Effector memory CD4-positive, alpha-beta T cell (primary cell): Measurements from ENCODE around the gene LRIT1.
"Not testable (repeated sequence)": the region's sequence is repeated elsewhere in the genome, so short reads cannot be mapped to it uniquely, and the experiment has no call there.

ENCODE experiments used
- DNase-seq, 3 donors: peaks; one replicate each; pipeline ENCODE4 v3.0.0-alpha.2; 2020
- H3K27ac ChIP-seq: 2 replicates; pipeline ENCODE4 v1.7.0; 2013; ENCODE audit warnings: mild to moderate bottlenecking, low read length, moderate library complexity; ENCODE audit not compliant: insufficient read depth, poor library complexity, severe bottlenecking
- H3K27me3 ChIP-seq: replicated peaks from 2 replicates; pipeline ENCODE4 v1.7.0; 2013; ENCODE audit warnings: mild to moderate bottlenecking, low read length; ENCODE audit not compliant: insufficient read depth, control insufficient read depth, poor library complexity, severe bottlenecking
- H3K36me3 ChIP-seq: 2 replicates; pipeline ENCODE4 v1.7.0; 2013; ENCODE audit warnings: mild to moderate bottlenecking, low read length, moderate library complexity; ENCODE audit not compliant: control insufficient read depth, insufficient read depth
- H3K4me1 ChIP-seq: 2 replicates; pipeline ENCODE4 v1.7.0; 2013; ENCODE audit warnings: low read length, mild to moderate bottlenecking; ENCODE audit not compliant: control insufficient read depth, insufficient read depth, poor library complexity, severe bottlenecking
- H3K4me3 ChIP-seq: 2 replicates; pipeline ENCODE4 v1.7.0; 2013; ENCODE audit warnings: low read length, low read depth, mild to moderate bottlenecking; ENCODE audit not compliant: insufficient read depth, poor library complexity, severe bottlenecking
- H3K9me3 ChIP-seq: 2 replicates; pipeline ENCODE4 v1.7.0; 2013; ENCODE audit warnings: mild to moderate bottlenecking, low read length, moderate library complexity; ENCODE audit not compliant: control insufficient read depth
- total RNA-seq, 3 donors: gene quantifications; one replicate each; lab custom pipeline; 2026; lab: John Stamatoyannopoulos, UW

LRIT1 gene
- 0 reads per million in 3 donors for total RNA-seq

GRCh38 chr10:84241185-84241790 is at the start of gene LRIT1:
TSS of gene LRIT1 (minus strand) at chr10:84241546. CDS start at chr10:84241439, 107 bp downstream.
- no peak within 1 kb of the TSS for H3K27ac ChIP-seq
- no peaks in the 10 kb centered on the region for H3K27me3 ChIP-seq
- no peak within 1 kb of the TSS for H3K4me3 ChIP-seq
- no peaks in the 10 kb centered on the region for H3K9me3 ChIP-seq
- no peaks in the 10 kb centered on the region for H3K36me3 ChIP-seq
- H3K4me1 ChIP-seq, result no peaks in the 10 kb centered on the region
- DNase-seq, result no peak

GRCh38 chr10:84290235-84290634 is 48.9 kb upstream of the LRIT1 start:
- Histone ChIP-seq H3K4me3 (no peak overlapping the region), H3K9me3 (no peaks in the 10 kb centered on the region), H3K4me1 (no peaks in the 10 kb centered on the region), H3K27me3 (no peaks in the 10 kb centered on the region), H3K27ac (no peak overlapping the region), H3K36me3 (no peaks in the 10 kb centered on the region)
- no peak for DNase-seq

- Histone ChIP-seq H3K4me1 (no peaks in the 10 kb centered on the region), H3K27me3 (no peaks in the 10 kb centered on the region), H3K27ac (no peak overlapping the region), H3K4me3 (no peak overlapping the region), H3K9me3 (no peaks in the 10 kb centered on the region), H3K36me3 (no peaks in the 10 kb centered on the region)
- DNase-seq, result no peak
Observed at GRCh38 chr10:84289521-84290200, 48.3 kb upstream of the LRIT1 start.

- no peak for DNase-seq
- no peaks in the 10 kb centered on the region for H3K27me3 ChIP-seq
- H3K27ac ChIP-seq, result no peak overlapping the region
- H3K9me3 ChIP-seq, result no peaks in the 10 kb centered on the region
- no peaks in the 10 kb centered on the region for H3K4me1 ChIP-seq
- no peaks in the 10 kb centered on the region for H3K36me3 ChIP-seq
- no peak overlapping the region for H3K4me3 ChIP-seq
Observed at GRCh38 chr10:84288151-84288550, 46.8 kb upstream of the LRIT1 start.

GRCh38 chr10:84286695-84287094 is 45.3 kb upstream of the LRIT1 start:
- Histone ChIP-seq H3K27ac (no peak overlapping the region), H3K9me3 (no peaks in the 10 kb centered on the region), H3K27me3 (no peaks in the 10 kb centered on the region), H3K4me3 (no peak overlapping the region), H3K4me1 (no peaks in the 10 kb centered on the region), H3K36me3 (no peaks in the 10 kb centered on the region)
- DNase-seq, result no peak

- not testable (repeated sequence) for DNase-seq, H3K27ac ChIP-seq, H3K27me3 ChIP-seq, H3K4me3 ChIP-seq, H3K36me3 ChIP-seq, H3K4me1 ChIP-seq, H3K9me3 ChIP-seq
Observed at GRCh38 chr10:84279876-84280475, 38.6 kb upstream of the LRIT1 start.

GRCh38 chr10:84270708-84271107 is 29.4 kb upstream of the LRIT1 start:
- H3K27ac ChIP-seq, result no peak overlapping the region
- H3K27me3 ChIP-seq, result no peaks in the 10 kb centered on the region
- no peaks in the 10 kb centered on the region for H3K9me3 ChIP-seq
- no peak overlapping the region for H3K4me3 ChIP-seq
- no peaks in the 10 kb centered on the region for H3K36me3 ChIP-seq
- DNase-seq, result no peak
- no peaks in the 10 kb centered on the region for H3K4me1 ChIP-seq

- H3K36me3 ChIP-seq, result no peaks in the 10 kb centered on the region
- no peaks in the 10 kb centered on the region for H3K4me1 ChIP-seq
- H3K27ac ChIP-seq, result no peak overlapping the region
- no peaks in the 10 kb centered on the region for H3K9me3 ChIP-seq
- no peak overlapping the region for H3K4me3 ChIP-seq
- DNase-seq, result no peak
- no peaks in the 10 kb centered on the region for H3K27me3 ChIP-seq
Observed at GRCh38 chr10:84269773-84270172, 28.4 kb upstream of the LRIT1 start.

- H3K9me3 ChIP-seq, result no peaks in the 10 kb centered on the region
- no peak overlapping the region for H3K4me3 ChIP-seq
- DNase-seq, result no peak
- H3K4me1 ChIP-seq, result no peaks in the 10 kb centered on the region
- H3K36me3 ChIP-seq, result no peaks in the 10 kb centered on the region
- H3K27me3 ChIP-seq, result no peaks in the 10 kb centered on the region
- H3K27ac ChIP-seq, result no peak overlapping the region
Observed at GRCh38 chr10:84269162-84269561, 27.8 kb upstream of the LRIT1 start.

- Histone ChIP-seq H3K36me3 (no peaks in the 10 kb centered on the region), H3K4me3 (no peak overlapping the region), H3K27ac (no peak overlapping the region), H3K9me3 (no peaks in the 10 kb centered on the region), H3K4me1 (no peaks in the 10 kb centered on the region), H3K27me3 (no peaks in the 10 kb centered on the region)
- peak in 2 of 3 donors; percentile 29 to 32 for DNase-seq
Observed at GRCh38 chr10:84267503-84268126, 26.3 kb upstream of the LRIT1 start.
